ENCODE measurements around the gene EXOC6B.

DNA sequence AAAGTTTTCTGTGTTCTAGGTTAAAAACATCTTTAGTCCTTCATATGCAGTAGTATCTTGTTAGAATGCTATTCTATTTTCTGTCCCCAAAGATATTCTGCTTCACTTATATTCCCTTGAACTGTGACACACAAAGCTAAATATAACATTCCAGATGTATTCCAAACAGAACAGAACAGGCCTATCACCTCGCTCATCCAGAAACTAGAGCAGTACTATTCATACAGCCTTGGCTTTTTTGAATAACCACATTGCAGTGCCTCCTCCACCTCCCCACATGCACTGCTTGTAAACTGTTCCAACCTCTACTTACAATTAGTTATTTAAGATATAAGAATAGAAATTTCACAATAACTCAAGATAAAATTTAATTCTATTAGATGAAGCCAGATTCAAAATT, 196.8 kb downstream of the EXOC6B start:
- TF ChIP-seq POLR2A (IDR thresholded peaks at IDR 0.05), result no peak
- TF ChIP-seq, protein P1, sequence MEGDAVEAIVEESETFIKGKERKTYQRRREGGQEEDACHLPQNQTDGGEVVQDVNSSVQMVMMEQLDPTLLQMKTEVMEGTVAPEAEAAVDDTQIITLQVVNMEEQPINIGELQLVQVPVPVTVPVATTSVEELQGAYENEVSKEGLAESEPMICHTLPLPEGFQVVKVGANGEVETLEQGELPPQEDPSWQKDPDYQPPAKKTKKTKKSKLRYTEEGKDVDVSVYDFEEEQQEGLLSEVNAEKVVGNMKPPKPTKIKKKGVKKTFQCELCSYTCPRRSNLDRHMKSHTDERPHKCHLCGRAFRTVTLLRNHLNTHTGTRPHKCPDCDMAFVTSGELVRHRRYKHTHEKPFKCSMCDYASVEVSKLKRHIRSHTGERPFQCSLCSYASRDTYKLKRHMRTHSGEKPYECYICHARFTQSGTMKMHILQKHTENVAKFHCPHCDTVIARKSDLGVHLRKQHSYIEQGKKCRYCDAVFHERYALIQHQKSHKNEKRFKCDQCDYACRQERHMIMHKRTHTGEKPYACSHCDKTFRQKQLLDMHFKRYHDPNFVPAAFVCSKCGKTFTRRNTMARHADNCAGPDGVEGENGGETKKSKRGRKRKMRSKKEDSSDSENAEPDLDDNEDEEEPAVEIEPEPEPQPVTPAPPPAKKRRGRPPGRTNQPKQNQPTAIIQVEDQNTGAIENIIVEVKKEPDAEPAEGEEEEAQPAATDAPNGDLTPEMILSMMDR (IDR thresholded peaks at IDR 0.05), result no peak

Measured in heart left ventricle (tissue), 13 donors.